ENCODE results near the gene GYPC.

GYPC gene

GRCh38 chr2:126729896-126730295 is 73.9 kb downstream of the GYPC start:
- no peak for DNase-seq (ENCODE audit: low read depth in 2 of 2, low spot score in 1 of 2)

- no peak for DNase-seq (ENCODE audit: low read depth in 2 of 2, low spot score in 1 of 2)
Observed at GRCh38 chr2:126730655-126731054, 74.7 kb downstream of the GYPC start.

- DNase-seq (ENCODE audit: low read depth in 2 of 2, low spot score in 1 of 2), result no peak
Observed at GRCh38 chr2:126731353-126731752, 75.4 kb downstream of the GYPC start.

- DNase-seq (ENCODE audit: low read depth in 2 of 2, low spot score in 1 of 2), result no peak
Observed at GRCh38 chr2:126732682-126733245, 76.8 kb downstream of the GYPC start.

DNA sequence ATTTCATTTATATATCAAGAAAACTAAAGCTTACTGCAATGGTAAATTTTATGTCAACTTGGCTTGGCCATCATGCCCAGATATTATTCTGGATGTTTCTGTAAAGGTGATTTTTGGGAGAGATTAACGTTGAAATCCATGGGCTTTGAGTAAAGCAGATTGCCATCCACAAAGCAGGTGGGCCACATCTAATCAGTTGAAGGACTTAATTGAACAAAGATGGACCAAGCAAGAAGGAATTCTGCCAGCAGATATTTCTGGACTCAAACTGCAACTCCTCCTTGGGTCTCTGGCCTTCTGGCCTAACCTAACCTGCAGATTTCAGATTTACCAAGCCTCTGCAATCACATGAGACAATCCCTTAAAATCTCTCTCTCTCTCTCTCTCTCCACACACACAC is 77.8 kb downstream of the GYPC start:
- DNase-seq (ENCODE audit: low read depth in 2 of 2, low spot score in 1 of 2), result no peak

DNA sequence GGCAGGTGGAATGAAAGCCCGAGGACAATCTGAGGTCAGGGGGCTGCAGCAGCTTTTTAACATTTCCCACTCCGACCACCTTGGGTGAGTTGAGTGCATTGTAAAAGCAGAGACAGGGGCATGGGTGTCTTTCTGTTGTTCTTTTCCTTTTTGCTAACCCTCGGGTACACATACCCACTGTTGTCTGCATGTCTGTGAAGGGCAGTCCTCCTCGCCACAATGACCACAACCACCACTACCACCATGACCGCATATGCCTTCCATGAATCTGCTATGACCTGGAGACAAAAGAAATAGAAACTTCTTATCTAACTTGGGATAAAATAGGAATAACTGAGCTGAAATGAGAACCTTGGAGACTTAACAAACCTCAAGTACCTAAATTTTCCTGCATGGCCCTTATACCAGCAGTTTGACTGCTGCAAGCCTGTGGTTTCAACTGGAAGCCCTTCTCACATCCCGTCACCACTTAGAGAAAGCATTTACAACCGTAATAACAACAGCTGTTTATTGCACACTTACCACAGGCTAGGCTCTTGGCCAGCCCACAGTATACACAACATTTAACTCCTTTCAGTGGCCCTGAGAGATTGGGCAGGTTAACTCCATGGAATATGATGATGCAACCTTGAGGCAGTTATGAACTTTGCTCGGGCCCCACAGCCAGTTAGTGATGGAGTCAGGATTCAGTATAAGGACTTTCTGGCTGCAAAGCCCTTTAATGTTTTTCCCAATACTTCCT is 80.3 kb downstream of the GYPC start:
- no peak for DNase-seq (ENCODE audit: low read depth in 2 of 2, low spot score in 1 of 2)

DNA sequence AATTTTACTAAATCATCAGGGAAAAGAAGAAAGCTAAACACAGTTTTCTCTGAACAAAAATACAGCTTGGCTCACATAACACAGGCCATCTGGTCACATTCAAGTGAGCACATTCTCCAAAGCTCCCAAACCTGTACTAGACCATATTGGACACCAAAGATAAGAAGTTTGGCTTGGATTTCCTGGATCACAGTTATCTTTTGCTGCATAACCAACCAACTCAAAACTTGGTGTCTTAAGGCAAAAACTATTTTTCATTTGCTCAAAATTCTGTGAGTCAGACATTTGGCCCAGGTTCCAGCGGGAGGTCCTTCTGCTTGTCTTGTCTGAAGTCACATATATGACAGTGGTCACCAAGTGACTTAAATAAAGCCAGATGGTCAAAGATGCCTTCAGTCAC is 83.2 kb downstream of the GYPC start:
- no peak for DNase-seq (ENCODE audit: low read depth in 2 of 2, low spot score in 1 of 2)

- DNase-seq (ENCODE audit: low read depth in 2 of 2, low spot score in 1 of 2), result no peak
Observed at GRCh38 chr2:126744640-126745039, 88.7 kb downstream of the GYPC start.
